Fibroblast of mammary gland (primary cell): ENCODE data around the gene COL23A1.

Source experiments
- DNase-seq: peaks from one replicate; pipeline ENCODE4 v3.0.0-alpha.2; 2010; ENCODE audit warnings: low read depth
- H3K4me3 ChIP-seq: 2 replicates; pipeline ENCODE4 v1.5.1; 2011; ENCODE audit warnings: low read depth, mild to moderate bottlenecking, low read length, moderate library complexity; ENCODE audit not compliant: control insufficient read depth
- CTCF ChIP-seq: conservative IDR thresholded peaks from 2 replicates; pipeline ENCODE4 v1.5.1; 2011; ENCODE audit warnings: low read depth, low read length, inconsistent platforms; ENCODE audit not compliant: control insufficient read depth, insufficient read depth

The COL23A1 gene

GRCh38 chr5:178536541-178537466 is 53.4 kb downstream of the COL23A1 start:
- TF ChIP-seq CTCF = no peak
- no peak for DNase-seq
- no peak overlapping the region for H3K4me3 ChIP-seq

GRCh38 chr5:178535299-178536175 is 54.7 kb downstream of the COL23A1 start:
- H3K4me3 ChIP-seq = no peak overlapping the region
- no peak for TF ChIP-seq CTCF
- no peak for DNase-seq

GRCh38 chr5:178533136-178533535 is 57.1 kb downstream of the COL23A1 start:
- no peak for DNase-seq
- H3K4me3 ChIP-seq = no peak overlapping the region
- no peak for TF ChIP-seq CTCF

GRCh38 chr5:178532666-178533065 is 57.5 kb downstream of the COL23A1 start:
- no peak for DNase-seq
- TF ChIP-seq CTCF = no peak
- no peak overlapping the region for H3K4me3 ChIP-seq

- no peak for TF ChIP-seq CTCF
- DNase-seq = no peak
- no peak overlapping the region for H3K4me3 ChIP-seq
These were observed 58.0 kb downstream of the COL23A1 start for GRCh38 chr5:178532236-178532635.

GRCh38 chr5:178531786-178532185 is 58.4 kb downstream of the COL23A1 start:
- DNase-seq = no peak
- H3K4me3 ChIP-seq = no peak overlapping the region
- no peak for TF ChIP-seq CTCF
